Stimulated activated CD4-positive, alpha-beta T cell treated with anti-CD3 and anti-CD28 coated beads, Interleukin-1b, Interleukin-23, amount 100 ng/mL, for 4 hours (primary cell): ENCODE results near the gene RPS16.
A peak's percentile ranks its signal among the peaks of the same experiment; 100 is the strongest.

Experiments used
- DNase-seq, 2 donors: peaks; one replicate each; pipeline ENCODE4 v3.0.0-alpha.2; 2020; ENCODE audit warnings: low read depth in 2 of 2

The RPS16 gene

GRCh38 chr19:39449116-39449797 lies 13.5 kb upstream of the RPS16 start:
- no peak for DNase-seq

- no peak for DNase-seq
Measured at GRCh38 chr19:39448271-39448670, 12.5 kb upstream of the RPS16 start.

GRCh38 chr19:39446365-39447084 lies 10.8 kb upstream of the RPS16 start:
- DNase-seq = no peak

- DNase-seq = peak; percentile 91 to 95
Measured at GRCh38 chr19:39445196-39446111, 9.7 kb upstream of the RPS16 start, which contains the start of gene SUPT5H. Gene SUPT5H (plus strand): TSS chr19:39445582. CDS start chr19:39445891, 309 bp downstream.

GRCh38 chr19:39444598-39445195 lies 8.9 kb upstream of the RPS16 start:
- DNase-seq = no peak

- DNase-seq = no peak
Measured at GRCh38 chr19:39438270-39438934, 2.7 kb upstream of the RPS16 start.

- DNase-seq = no peak
Measured at GRCh38 chr19:39436350-39436716, 584 bp upstream of the RPS16 start.

GRCh38 chr19:39434123-39435076 lies 1.3 kb downstream of the RPS16 start:
- DNase-seq = no peak

DNA sequence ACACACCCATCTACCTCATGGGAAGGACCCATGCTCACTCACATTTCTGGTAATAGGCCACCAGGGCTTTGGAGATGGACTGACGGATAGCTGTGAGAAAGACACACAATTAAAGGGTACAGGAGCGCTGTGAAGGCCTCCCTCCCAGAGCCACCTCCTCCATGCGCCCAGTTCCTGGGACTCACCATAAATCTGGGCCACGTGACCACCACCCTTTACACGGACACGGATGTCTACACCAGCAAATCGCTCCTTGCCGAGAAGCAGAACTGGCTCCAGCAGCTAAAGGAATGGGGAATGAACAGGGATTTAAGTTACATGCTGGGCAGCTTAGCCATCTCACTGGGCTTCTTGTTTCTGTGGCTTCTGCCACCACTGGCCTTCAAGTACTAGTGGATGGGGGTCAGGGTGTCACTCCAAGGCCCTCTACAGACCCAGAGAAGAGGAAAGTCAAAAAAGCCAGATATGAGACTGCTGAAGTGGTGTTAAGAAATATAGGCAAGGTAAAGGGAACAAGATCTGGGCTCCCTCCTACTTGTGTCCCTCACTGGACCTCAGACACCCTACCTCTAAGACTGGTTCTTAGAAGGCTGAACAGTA lies 2.2 kb downstream of the RPS16 start:
- no peak for DNase-seq

GRCh38 chr19:39432677-39433025 lies 3.1 kb downstream of the RPS16 start:
- no peak for DNase-seq

DNA sequence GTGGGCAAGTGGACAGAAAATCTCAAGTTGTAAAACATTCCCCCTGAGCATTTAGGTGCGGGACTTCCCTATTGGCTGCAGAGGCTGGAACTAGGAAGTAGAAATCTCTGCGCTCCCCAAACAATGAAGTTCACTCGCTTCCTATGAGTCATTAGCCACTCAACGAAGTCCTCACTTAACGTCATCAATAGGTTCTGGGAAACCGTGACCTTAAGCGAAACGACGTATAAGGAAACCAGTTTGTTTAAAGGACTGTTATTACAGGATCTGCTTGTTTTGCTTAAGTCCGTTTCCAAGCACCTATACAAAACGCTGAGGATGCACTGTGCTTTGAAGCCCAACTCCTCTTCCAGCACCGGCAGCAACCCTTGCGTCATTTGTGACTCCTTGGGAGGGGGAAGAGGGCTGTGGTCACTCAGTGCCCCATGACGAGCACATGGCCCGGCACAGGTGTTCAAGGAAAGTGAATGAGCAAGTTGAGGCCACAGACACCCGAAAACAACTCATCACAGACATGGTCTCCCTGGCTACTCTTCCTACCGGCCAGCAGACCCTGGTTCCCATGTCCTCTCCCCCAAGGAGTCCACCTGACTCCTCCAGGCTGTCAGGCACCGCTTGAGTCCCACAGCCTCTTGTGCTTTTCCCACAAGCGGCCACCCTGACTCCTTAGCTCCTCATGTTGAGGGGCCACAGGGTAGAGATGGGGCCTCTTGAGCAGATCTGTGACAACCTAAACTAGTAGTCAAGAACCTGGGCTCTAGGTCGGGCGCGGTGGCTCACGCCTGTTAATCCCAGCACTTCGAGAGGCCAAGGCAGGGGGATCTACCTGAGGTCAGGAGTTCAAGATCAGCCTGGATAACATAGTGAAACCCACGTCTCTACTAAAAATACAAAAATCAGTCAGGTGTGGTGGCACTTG lies 4.8 kb downstream of the RPS16 start:
- DNase-seq = no peak

DNA sequence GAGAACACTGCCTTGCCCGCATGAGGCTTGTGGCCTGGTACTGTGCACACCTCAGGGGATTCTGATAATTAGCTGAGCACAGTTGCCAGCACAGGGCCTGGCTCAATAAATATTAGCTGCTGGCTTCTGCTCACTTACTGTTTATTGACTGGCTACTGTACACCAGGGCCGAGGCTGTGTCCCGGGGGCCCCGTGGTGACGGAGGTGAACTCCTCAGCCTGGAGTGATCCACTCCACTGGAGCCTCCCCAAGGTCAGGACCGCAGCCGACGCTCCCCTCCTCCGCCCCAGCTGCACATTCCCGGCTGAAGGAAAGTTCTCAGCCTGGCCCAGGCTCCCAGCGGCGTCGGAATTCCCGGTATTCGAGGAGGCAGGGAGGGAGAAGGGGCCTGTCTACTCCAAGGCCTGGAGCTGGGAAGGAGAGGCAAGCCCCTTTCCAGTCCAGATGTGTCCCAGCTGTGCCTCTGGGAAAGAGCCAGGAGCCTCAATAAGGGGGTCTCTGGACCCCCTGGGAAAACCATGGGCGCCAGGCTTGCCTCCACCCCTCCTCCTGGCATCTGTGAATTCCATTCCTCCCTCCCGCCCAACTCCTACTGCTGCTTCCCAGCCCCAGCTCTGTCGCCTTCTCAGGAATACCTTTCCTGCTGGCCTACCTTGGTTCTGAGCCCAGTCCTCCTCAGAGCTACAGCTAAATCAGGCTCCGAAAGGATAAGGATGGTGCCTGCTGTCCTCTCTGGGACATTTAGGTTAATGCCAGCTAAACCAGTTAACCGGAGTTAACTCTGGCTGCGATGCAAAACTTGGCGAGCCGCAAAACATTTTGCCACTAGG lies 7.3 kb downstream of the RPS16 start:
- DNase-seq = no peak

- no peak for DNase-seq
Measured at GRCh38 chr19:39427707-39428106, 8.0 kb downstream of the RPS16 start.

DNA sequence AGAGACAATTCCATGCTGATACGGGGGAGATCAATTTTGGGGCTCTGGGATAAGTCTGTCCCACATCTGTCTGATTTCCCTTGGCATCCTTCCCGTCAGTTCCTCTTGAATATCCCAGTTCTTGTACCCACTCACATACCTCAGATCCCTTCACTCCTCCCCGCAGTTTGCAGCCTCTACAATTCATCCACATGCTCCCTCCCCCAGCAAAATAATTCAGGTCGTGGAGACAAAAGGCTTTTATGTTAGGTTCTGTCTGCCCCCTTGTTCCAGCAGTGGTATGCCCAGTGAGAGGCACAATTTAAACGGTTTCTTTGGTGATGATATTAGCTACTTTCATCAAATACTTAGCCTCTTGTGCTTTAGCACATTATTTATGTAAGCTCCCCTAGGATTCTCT lies 9.6 kb downstream of the RPS16 start:
- no peak for DNase-seq

GRCh38 chr19:39425744-39426143 lies 10.0 kb downstream of the RPS16 start:
- DNase-seq = no peak

DNA sequence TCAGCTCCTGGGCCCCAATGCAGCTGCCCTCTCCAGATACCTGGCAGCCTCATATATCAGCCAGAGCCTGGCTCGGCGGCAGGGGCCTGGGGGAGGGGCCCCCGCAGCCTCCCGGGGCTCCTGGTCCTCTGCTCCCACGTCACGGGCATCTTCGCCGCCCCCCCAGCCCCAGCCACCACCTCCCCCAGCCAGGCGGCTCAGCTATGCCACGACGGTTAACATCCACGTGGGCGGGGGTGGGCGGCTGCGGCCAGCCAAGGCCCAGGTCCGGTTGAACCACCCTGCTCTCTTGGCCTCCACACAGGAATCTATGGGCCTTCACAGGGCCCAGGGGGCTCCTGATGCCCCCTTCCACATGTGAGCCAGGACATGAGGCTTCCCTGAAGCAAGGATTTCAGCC lies 10.8 kb downstream of the RPS16 start:
- DNase-seq = no peak

DNA sequence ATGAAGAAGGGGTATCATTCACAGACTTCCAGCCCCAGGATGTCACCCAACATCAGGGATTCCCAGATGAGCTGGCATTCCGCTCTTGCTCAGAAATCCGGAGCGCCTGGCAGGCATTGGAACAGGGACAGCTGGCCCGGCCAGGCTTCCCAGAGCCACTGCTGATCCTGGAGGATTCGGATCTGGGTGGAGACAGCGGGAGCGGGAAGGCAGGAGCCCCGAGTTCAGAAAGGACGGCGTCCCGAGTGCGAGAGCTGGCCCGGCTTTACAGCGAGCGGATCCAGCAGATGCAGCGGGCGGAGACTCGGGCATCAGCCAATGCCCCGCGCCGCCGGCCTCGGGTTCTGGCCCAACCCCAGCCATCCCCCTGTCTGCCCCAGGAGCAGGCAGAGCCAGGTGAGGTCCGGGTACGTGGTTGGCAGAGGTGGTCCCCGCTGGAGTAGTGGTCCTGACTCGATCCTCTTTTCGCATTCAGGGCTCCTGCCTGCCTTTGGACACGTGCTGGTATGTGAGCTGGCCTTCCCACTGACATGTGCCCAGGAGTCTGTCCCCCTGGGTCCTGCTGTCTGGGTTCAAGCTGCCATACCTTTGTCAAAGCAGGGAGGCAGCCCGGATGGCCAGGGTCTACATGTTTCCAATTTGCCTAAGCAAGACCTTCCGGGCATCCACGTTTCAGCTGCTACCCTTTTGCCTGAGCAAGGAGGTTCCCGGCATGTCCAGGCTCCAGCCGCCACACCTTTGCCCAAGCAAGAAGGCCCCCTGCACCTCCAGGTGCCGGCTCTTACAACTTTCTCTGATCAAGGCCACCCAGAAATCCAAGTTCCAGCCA lies 12.3 kb downstream of the RPS16 start:
- DNase-seq = no peak
